ENCODE measurements around the gene CTRB1. TPM values are rescaled to one million over a fixed set of nuclear protein-coding genes. Genes with fewer than 3 reads are reported as not detected.
A peak's percentile ranks its signal among the peaks of the same experiment; 100 is the strongest.

Gene CTRB1
- total and polyA plus RNA-seq, 5 experiments from 2014 or later: not detected

GRCh38 chr16:75230471-75231110 is 11.8 kb downstream of the CTRB1 start:
- H3K4me1 Mint-ChIP-seq: peaks cover 2 to 6% (median 3%) of the 10 kb centered on the region in 4 donors
- no peaks in the 10 kb centered on the region for H3K36me3 Mint-ChIP-seq
- no peak overlapping the region for H3K4me3 Mint-ChIP-seq
- no peaks in the 10 kb centered on the region for H3K9me3 Mint-ChIP-seq
- H3K27ac Mint-ChIP-seq: peak overlapping the region in 1 of 10 donors; percentile 15
- DNase-seq (no peak), ATAC-seq (no peak)
- peaks cover 1 to 13% (median 8%) of the 10 kb centered on the region in 5 donors for H3K27me3 Mint-ChIP-seq
- POLR2A ChIA-PET: no interaction called here

GRCh38 chr16:75231570-75231969 is 12.8 kb downstream of the CTRB1 start:
- DNase-seq (no peak), ATAC-seq (no peak)
- POLR2A ChIA-PET: no interaction called here
- Mint-ChIP-seq H3K4me1 (peaks cover 2 to 6% (median 3%) of the 10 kb centered on the region in 4 donors), H3K27ac (no peak overlapping the region), H3K4me3 (no peak overlapping the region), H3K36me3 (no peaks in the 10 kb centered on the region), H3K9me3 (no peaks in the 10 kb centered on the region), H3K27me3 (peaks cover 1 to 20% (median 8%) of the 10 kb centered on the region in 5 donors)

- DNase-seq (no peak), ATAC-seq (no peak)
- peaks cover 0 to 20% (median 0%) of the 10 kb centered on the region in 5 donors for H3K27me3 Mint-ChIP-seq
- no peaks in the 10 kb centered on the region for H3K36me3 Mint-ChIP-seq
- peak overlapping the region in 1 of 10 donors; percentile 80 for H3K27ac Mint-ChIP-seq
- no peaks in the 10 kb centered on the region for H3K9me3 Mint-ChIP-seq
- H3K4me1 Mint-ChIP-seq: peaks cover 2 to 6% (median 3%) of the 10 kb centered on the region in 4 donors
- H3K4me3 Mint-ChIP-seq: no peak overlapping the region
- POLR2A ChIA-PET: interaction anchor here (0.7 kb wide), 2 partner anchors 152 to 200 kb away, joined by 3 to 4 read pairs; no protein-coding TSS in a partner anchor
Measured at GRCh38 chr16:75233611-75233938, 14.8 kb downstream of the CTRB1 start.

- H3K27me3 Mint-ChIP-seq: peaks cover 0 to 20% (median 1%) of the 10 kb centered on the region in 5 donors
- POLR2A ChIA-PET: no interaction called here
- peak overlapping the region in 1 of 10 donors; percentile 80 for H3K27ac Mint-ChIP-seq
- DNase-seq (no peak), ATAC-seq (no peak)
- H3K4me3 Mint-ChIP-seq: no peak overlapping the region
- H3K4me1 Mint-ChIP-seq: peaks cover 2 to 6% (median 3%) of the 10 kb centered on the region in 4 donors
- no peaks in the 10 kb centered on the region for H3K9me3 Mint-ChIP-seq
- H3K36me3 Mint-ChIP-seq: no peaks in the 10 kb centered on the region
Measured at GRCh38 chr16:75234856-75235696, 16.3 kb downstream of the CTRB1 start.

- DNase-seq: no peak
- POLR2A ChIA-PET: no interaction called here
- Mint-ChIP-seq H3K36me3 (no peaks in the 10 kb centered on the region), H3K4me1 (peaks cover 2 to 6% (median 2%) of the 10 kb centered on the region in 4 donors), H3K9me3 (no peaks in the 10 kb centered on the region), H3K4me3 (no peak overlapping the region), H3K27me3 (peaks cover 0 to 16% (median 1%) of the 10 kb centered on the region in 5 donors), H3K27ac (no peak overlapping the region)
- ATAC-seq: no peak
Measured at GRCh38 chr16:75235721-75236193, 17.0 kb downstream of the CTRB1 start.

- Mint-ChIP-seq H3K4me1 (peaks cover 2 to 6% (median 2%) of the 10 kb centered on the region in 4 donors), H3K27me3 (peaks cover 0 to 16% (median 1%) of the 10 kb centered on the region in 5 donors), H3K36me3 (no peaks in the 10 kb centered on the region), H3K9me3 (no peaks in the 10 kb centered on the region), H3K4me3 (no peak overlapping the region), H3K27ac (peak overlapping the region in 2 of 10 donors; percentile 37 to 64)
- POLR2A ChIA-PET: no interaction called here
- no peak for ATAC-seq
- no peak for DNase-seq
Measured at GRCh38 chr16:75236232-75236631, 17.4 kb downstream of the CTRB1 start.

- H3K36me3 Mint-ChIP-seq: no peaks in the 10 kb centered on the region
- ATAC-seq (no peak), DNase-seq (no peak)
- no peaks in the 10 kb centered on the region for H3K9me3 Mint-ChIP-seq
- peaks cover 0 to 12% (median 1%) of the 10 kb centered on the region in 5 donors for H3K27me3 Mint-ChIP-seq
- H3K27ac Mint-ChIP-seq: no peak overlapping the region
- H3K4me3 Mint-ChIP-seq: no peak overlapping the region
- POLR2A ChIA-PET: no interaction called here
- peaks cover 2 to 6% (median 2%) of the 10 kb centered on the region in 4 donors for H3K4me1 Mint-ChIP-seq
Measured at GRCh38 chr16:75236736-75237397, 18.1 kb downstream of the CTRB1 start.

- peak overlapping the region in 1 of 10 donors; percentile 46 for H3K27ac Mint-ChIP-seq
- ATAC-seq (no peak), DNase-seq (no peak)
- POLR2A ChIA-PET: no interaction called here
- H3K9me3 Mint-ChIP-seq: no peaks in the 10 kb centered on the region
- H3K4me3 Mint-ChIP-seq: no peak overlapping the region
- peaks cover 0 to 10% (median 1%) of the 10 kb centered on the region in 5 donors for H3K27me3 Mint-ChIP-seq
- H3K4me1 Mint-ChIP-seq: peaks cover 2 to 6% (median 2%) of the 10 kb centered on the region in 4 donors
- no peaks in the 10 kb centered on the region for H3K36me3 Mint-ChIP-seq
Measured at GRCh38 chr16:75237398-75238131, 18.8 kb downstream of the CTRB1 start.

- Mint-ChIP-seq H3K4me1 (peaks cover 2 to 6% (median 2%) of the 10 kb centered on the region in 4 donors), H3K4me3 (no peak overlapping the region), H3K27me3 (peaks cover 0 to 11% (median 1%) of the 10 kb centered on the region in 5 donors), H3K27ac (peak overlapping the region in 1 of 10 donors; percentile 24), H3K9me3 (no peaks in the 10 kb centered on the region), H3K36me3 (no peaks in the 10 kb centered on the region)
- POLR2A ChIA-PET: no interaction called here
- DNase-seq (no peak), ATAC-seq (no peak)
Measured at GRCh38 chr16:75238132-75238852, 19.5 kb downstream of the CTRB1 start.

GRCh38 chr16:75238853-75239541 is 20.2 kb downstream of the CTRB1 start:
- no peaks in the 10 kb centered on the region for H3K36me3 Mint-ChIP-seq
- H3K27ac Mint-ChIP-seq: peak overlapping the region in 1 of 10 donors; percentile 24
- no peak overlapping the region for H3K4me3 Mint-ChIP-seq
- no peaks in the 10 kb centered on the region for H3K9me3 Mint-ChIP-seq
- POLR2A ChIA-PET: no interaction called here
- peaks cover 0 to 13% (median 0%) of the 10 kb centered on the region in 5 donors for H3K27me3 Mint-ChIP-seq
- H3K4me1 Mint-ChIP-seq: peaks cover 0 to 2% (median 0%) of the 10 kb centered on the region in 4 donors
- ATAC-seq: no peak
- DNase-seq: no peak

- H3K9me3 Mint-ChIP-seq: no peaks in the 10 kb centered on the region
- POLR2A ChIA-PET: no interaction called here
- H3K27me3 Mint-ChIP-seq: peaks cover 0 to 14% (median 0%) of the 10 kb centered on the region in 5 donors
- peaks cover 0 to under 1% (median 0%) of the 10 kb centered on the region in 4 donors for H3K4me1 Mint-ChIP-seq
- no peak for DNase-seq
- ATAC-seq: no peak
- H3K4me3 Mint-ChIP-seq: no peak overlapping the region
- no peaks in the 10 kb centered on the region for H3K36me3 Mint-ChIP-seq
- H3K27ac Mint-ChIP-seq: no peak overlapping the region
Measured at GRCh38 chr16:75239542-75240122, 20.8 kb downstream of the CTRB1 start.

Measured in naive thymus-derived CD8-positive, alpha-beta T cell (primary cell).